GM13976 (cell line): ENCODE measurements around the gene SMIM9.

Experiments used
- DNase-seq: peaks from one replicate; pipeline ENCODE4 v3.0.0; 2012; ENCODE audit warnings: low spot score
- CTCF ChIP-seq: IDR thresholded peaks from 2 replicates; pipeline ENCODE4 v1.5.1; 2012; ENCODE audit warnings: borderline replicate concordance, mild to moderate bottlenecking; ENCODE audit not compliant: insufficient read depth; ENCODE audit errors: extremely low read depth, missing control alignments, control extremely low read depth
- in situ Hi-C: fragments of 300-500 bp; cut with MboI; formaldehyde crosslinking; loops from one replicate; pipeline ENCODE4 v1.12.0; 2022; ENCODE audit warnings: low sequenced_read_pairs, mixed read lengths, inconsistent platforms; ENCODE audit not compliant: unreplicated experiment

SMIM9 gene

GRCh38 chrX:154804957-154805695 lies 29.3 kb downstream of the SMIM9 start, which contains the start of gene MPP1:
Gene MPP1, minus strand, starts transcription at chrX:154805485. Its CDS starts 112 bp downstream, at chrX:154805373.
- no peak for TF ChIP-seq CTCF
- peak; percentile 90 for DNase-seq
- in situ Hi-C loops, result loop anchor here (25.0 kb wide), 1 partner anchor 107 kb away; no protein-coding TSS in a partner anchor

DNA sequence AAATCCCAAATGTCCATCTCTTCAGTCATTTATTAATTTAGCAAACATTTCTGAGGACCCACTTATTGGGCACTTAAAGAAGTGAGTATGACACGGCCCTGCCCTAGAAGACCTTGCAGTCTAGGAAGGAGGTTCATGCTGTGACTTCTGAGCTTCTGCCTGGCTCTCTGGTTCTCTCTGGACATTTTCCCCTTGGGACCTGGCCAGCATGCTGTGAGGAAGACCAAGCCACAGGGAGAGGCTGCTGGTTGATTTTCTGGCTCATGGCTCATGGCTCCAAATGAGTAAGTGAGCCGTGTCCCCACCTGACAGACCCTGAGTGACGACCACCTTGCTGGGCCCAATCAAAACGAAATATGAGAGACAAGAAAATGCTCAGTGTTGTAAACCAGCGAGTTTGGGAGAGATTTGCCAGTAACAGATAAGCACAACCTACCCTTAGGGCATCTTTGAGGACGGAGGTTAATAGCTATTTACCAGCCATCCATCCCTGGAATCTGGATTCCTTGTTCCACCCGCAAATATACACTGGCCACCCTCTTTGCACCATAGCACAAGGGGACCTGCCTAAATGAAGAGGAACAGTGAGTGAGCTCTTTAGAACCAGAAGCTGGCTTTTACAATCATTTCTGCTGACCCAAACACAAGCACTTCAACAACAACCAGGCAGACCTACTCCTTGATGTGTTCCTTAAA lies 30.1 kb downstream of the SMIM9 start:
- DNase-seq, result no peak
- in situ Hi-C loops, result loop anchor here (25.0 kb wide), 1 partner anchor 108 kb away; no protein-coding TSS in a partner anchor
- TF ChIP-seq CTCF, result no peak

- TF ChIP-seq CTCF, result no peak
- DNase-seq, result no peak
- in situ Hi-C loops, result loop anchor here (25.0 kb wide), 1 partner anchor 109 kb away; no protein-coding TSS in a partner anchor
Measured at GRCh38 chrX:154802947-154803346, 31.5 kb downstream of the SMIM9 start.

DNA sequence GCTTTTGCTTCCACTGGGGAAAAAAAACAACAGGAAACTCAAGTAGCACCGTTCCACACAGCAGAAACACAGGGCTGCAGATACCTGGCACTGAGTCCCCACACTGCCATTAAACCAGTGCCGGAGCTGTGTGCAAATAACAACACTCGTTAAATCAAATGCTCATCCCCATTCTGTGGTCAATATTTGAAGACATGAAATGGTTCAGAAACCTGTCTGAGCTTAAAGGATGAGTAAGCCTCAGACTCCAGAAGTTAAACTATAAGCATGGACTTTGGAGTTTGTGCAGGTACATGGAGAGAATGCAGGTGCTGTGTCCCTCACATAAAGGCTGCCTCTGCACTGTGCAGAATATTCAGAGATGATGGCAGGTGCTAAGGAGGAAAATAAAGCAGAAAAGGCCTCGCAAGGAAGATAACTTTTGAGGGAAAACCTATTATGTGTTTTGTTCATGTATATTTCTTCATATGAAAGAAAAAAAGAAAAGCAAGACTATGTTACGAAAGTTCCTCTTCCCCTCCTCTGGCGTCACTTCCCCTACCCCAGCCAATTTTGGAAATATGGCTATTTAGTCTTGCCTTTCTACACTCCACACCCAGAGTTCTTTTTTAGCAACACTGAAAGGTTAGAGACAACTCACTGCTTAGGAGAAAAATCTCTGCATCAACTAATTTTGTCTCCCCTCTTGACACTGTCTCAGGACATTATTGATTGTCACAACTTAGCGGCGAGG lies 33.8 kb downstream of the SMIM9 start:
- in situ Hi-C loops, result loop anchor here (25.0 kb wide), 1 partner anchor 112 kb away; no protein-coding TSS in a partner anchor
- no peak for TF ChIP-seq CTCF
- no peak for DNase-seq

DNA sequence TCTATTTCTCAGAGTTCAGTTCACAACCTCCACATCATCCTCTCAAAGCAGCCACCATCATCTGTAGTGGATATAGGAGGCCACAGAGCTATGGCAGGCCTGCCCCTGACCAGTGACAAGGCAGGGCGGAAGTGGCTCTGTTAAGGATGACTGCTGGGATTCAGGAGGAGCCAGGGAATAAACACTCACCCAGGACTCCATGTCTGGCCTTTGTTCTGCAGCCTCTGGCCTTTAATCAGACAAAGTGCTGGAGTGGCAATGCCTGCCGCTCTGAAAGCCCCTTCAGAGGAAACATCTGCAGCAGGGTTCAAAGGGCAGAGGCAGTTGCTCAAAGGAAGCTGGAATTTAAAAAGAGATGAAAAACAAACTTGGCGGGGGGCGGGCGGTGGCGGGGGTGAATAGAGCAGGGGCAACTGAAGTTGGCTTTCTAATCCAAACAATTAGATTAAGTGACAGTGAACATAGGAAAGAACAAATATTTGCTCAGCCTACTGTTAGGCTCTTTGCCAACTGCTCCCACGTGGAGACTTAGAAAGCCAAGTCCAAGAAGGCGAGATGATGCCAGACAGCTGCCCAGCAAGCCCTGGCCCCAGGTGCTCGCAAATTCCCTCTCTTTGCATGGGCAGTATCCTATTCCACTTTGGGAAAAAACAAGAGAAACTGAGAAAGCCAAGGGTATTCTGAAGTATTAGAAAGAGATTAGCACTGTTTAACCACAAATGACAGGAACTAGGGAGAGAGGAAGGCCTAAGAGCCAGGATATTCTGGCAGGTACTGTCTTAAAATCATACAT lies 34.7 kb downstream of the SMIM9 start:
- in situ Hi-C loops, result loop anchor here (25.0 kb wide), 1 partner anchor 113 kb away; no protein-coding TSS in a partner anchor
- no peak for TF ChIP-seq CTCF
- no peak for DNase-seq
